Gastrocnemius medialis (tissue), 4 donors: ENCODE measurements around the gene PPP1CC.

Source experiments
- CTCF ChIP-seq, 5 experiments: fragments of 450-650 bp in 3 of 5; fragments of 200-600 bp in 2 of 5; sonication (generic) in 2 of 5; IDR thresholded peaks in 4 of 5; conservative IDR thresholded peaks in 1 of 5; 1 replicate in 4 of 5; 2 replicates in 1 of 5; pipeline ENCODE4 v1.5.1; 2016 to 2019; ENCODE audit warnings: antibody characterized with exemption in 5 of 5, mild to moderate bottlenecking in 3 of 5, moderate library complexity in 3 of 5
- POLR2A ChIP-seq, 2 donors: fragments of 450-650 bp; IDR thresholded peaks; one replicate each; pipeline ENCODE4 v1.6.1; 2017; ENCODE audit warnings: antibody characterized with exemption in 2 of 2, mild to moderate bottlenecking in 2 of 2, moderate library complexity in 2 of 2

- TF ChIP-seq CTCF (IDR thresholded peaks at IDR 0.05 in 4 of 5, conservative IDR thresholded peaks at IDR 0.05 in 1 of 5) (no peak), POLR2A (IDR thresholded peaks at IDR 0.05) (no peak)
Observed at GRCh38 chr12:110687396-110688169, 55.1 kb downstream of the PPP1CC start.
